Measurements from ENCODE around the gene TRIM38.

DNA sequence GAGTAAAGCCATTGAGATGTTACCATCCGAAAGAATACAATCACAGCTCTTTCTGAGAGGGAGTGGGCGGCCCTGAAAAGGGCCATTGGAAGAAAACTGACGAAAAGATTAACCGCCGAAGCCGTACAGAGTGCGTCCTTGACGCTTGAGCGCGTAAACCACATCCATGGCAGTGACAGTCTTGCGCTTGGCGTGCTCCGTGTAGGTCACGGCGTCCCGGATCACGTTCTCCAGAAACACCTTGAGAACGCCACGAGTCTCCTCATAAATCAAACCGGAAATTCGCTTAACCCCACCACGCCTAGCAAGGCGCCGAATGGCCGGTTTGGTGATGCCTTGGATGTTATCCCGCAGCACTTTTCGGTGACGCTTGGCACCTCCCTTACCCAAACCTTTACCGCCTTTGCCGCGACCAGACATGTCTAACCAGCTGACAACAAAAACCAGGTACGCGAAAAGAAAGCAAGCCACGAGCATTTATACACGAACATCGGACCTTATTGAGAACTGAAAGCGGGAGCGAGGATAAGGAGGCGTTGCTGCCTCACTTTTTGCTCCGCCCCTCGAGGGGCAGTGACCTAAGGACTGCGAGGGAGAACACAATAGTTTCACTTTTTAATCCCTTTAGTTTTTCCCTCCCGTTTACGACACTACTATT, 64.4 kb downstream of the TRIM38 start:
- peak; percentile 37; the same call in 1 of the 2 replicates for TF ChIP-seq TAF1 (IDR thresholded peaks at IDR 0.05; ENCODE audit: borderline replicate concordance, low read depth, low read length)
- peak; percentile 97 for TF ChIP-seq POLR2A (IDR thresholded peaks at IDR 0.05; ENCODE audit: low read depth, low read length)
